NCI-H748 (cell line): ENCODE measurements around the gene NPAP1.
A peak's percentile ranks its signal among the peaks of the same experiment; 100 is the strongest.
"Not testable (repeated sequence)": the region's sequence is repeated elsewhere in the genome, so short reads cannot be mapped to it uniquely, and the experiment has no call there.

ENCODE experiments used
- DNase-seq: peaks from one replicate; lab custom pipeline; 2025; ENCODE audit not compliant: unreplicated experiment; lab: John Stamatoyannopoulos, UW

NPAP1 gene

DNA sequence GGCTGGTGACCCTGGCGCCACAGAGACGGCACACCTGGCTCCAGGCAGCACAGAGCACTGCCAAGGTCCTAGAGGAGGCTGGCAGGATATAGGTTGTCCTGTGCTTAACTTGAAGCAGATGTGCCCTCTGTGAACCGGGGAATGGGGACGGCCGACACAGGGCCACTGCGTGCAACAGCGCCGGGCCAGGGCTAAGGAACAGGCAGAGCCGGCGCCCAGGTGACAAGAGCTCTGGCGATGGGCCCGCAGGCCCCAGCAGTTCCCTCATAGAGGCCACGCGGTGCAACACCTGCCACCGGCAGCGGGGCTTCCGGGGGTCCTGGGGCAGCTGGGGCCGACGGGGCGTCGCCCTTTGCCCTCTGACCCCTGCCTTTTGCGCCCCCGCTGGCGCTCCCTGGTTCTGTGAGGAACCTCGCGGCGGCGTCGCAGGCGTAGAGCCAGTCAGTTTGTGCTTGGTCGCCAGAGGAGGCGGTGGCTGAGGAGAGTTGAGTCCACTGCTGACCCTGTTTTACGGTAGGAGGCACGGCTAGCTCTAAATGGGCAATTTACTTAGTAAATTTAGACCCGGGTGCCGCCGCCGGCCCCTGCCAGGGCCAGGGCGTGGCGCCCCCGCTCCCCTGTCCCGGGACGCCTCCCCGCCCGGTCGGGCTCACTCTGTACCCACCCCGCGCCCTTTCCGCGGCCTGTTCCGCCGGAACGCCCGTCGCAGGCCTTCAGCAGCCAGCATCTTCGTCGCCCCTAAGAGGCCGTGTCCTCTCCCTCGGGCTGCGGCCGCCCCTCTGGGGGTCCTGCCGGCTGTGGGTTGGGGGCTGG is at the start of gene NPAP1:
NPAP1 (plus strand) TSS at position 444 of the 813 bp plus-strand sequence; CDS start at position 537, 93 bp downstream.
- no peak for DNase-seq

GRCh38 chr15:24627443-24627842 is 48.1 kb upstream of the NPAP1 start:
- DNase-seq, result no peak

GRCh38 chr15:24633082-24633481 is 42.5 kb upstream of the NPAP1 start:
- no peak for DNase-seq

DNA sequence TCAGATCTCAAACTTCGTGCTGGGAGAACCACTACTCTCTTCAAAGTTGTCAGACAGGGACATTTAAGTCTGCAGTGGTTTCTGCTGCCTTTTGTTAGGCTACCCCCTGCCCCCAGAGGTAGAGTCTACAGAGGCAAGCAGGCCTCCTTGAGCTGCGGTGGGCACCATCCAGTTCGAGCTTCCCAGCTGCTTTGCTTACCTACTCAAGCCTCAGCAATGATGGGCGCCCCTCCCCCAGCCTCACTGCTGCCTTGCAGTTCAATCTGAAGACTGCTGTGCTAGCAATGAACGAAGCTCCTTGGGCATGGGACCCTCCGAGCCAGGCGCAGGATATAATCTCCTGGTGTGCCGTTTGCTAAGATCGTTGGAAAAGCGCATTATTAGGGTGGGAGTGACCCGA is 36.2 kb upstream of the NPAP1 start:
- DNase-seq, result not testable (repeated sequence)

DNA sequence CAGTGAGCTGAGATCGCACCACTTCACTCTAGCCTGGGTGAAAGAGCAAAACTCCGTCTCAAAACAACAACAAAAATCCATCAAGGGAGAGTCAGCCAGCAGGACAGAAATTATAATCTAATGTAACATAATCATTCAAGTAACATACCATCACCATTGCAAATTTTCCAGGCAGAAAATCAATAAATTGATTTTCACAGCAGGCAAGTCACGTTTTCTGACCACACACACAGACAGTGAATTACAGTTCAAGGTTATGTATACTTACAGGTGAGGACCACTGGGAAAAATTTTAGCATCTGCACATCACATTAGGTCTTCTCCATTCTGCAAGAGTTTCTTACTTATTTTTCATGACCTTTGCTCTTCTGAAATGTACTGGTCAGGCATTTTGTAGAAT is 29.9 kb upstream of the NPAP1 start:
- DNase-seq, result no peak

- DNase-seq, result no peak
Observed at GRCh38 chr15:24659622-24660021, 16.0 kb upstream of the NPAP1 start.

DNA sequence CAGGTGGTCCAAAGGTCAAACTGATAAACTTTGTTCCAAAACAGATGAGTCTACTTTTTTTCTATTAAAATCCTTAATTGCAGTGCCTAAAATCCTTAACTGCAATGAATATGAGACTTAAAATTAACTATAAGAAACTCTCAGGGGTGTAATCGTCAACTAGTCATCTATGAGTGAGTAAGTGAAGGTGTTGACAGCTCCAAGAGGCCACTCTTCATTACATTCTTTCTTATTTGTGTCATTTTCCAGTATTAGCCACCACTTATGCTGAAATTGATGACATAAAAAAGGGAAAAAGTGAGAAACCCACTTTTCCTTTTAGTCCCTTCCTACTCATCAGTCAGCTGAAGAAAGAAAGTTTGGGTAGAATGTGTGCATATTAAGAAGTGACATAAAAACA is 12.6 kb upstream of the NPAP1 start:
- no peak for DNase-seq

DNA sequence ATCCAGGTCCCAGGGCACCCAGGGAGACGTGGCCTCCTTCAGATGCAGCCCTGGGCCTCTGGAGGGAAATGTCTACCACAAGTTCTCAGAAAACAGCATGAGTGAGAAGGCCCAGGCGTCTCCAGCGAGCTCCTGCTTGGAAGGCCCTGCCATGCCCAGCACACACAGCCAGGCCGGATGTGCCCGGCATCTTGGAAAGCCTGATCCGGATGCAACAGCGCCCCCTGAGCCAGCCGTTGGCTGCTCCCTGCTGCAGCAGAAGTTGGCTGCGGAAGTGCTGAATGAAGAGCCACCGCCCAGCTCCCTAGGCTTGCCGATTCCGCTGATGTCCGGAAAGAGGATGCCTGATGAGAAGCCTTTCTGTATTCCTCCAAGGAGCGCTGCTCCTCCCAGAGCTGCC is 856 bp downstream of the NPAP1 start:
- peak; percentile 1 for DNase-seq

DNA sequence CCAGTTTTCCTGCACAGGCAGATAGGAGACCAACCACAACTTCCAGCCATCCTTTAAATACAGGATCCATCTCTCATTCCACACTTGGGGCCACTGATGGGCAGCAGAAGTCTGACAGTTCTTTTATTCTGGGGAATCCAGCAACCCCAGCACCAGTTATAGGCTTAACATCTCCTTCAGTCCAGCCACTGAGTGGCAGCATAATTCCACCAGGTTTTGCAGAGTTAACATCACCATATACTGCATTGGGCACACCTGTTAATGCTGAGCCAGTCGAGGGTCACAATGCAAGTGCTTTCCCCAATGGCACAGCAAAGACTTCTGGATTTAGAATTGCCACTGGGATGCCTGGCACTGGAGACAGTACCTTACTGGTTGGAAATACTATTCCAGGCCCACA is 2.9 kb downstream of the NPAP1 start:
- no peak for DNase-seq

- no peak for DNase-seq
Observed at GRCh38 chr15:24682002-24682401, 6.4 kb downstream of the NPAP1 start.

GRCh38 chr15:24682905-24683304 is 7.3 kb downstream of the NPAP1 start:
- not testable (repeated sequence) for DNase-seq

- no peak for DNase-seq
Observed at GRCh38 chr15:24683736-24684135, 8.2 kb downstream of the NPAP1 start.

DNA sequence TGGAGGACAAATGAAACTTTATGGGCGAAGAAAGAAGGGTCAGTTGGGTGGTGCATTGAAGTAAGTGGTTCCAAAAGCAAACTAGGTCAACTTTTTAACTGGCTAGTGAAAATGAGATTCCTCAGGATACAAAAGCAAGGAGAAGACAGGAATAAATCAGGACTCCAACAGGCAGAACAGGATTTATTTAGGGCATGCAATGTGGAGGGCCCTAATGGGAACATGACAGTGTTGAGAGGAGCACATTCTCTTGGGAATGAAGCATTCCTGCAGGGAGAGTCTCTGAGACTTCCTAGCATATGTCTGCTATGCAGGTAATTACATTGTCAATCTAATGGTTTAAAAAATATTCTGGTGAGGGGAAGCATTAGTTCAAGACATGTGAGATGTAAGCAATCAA is 8.7 kb downstream of the NPAP1 start:
- no peak for DNase-seq

DNA sequence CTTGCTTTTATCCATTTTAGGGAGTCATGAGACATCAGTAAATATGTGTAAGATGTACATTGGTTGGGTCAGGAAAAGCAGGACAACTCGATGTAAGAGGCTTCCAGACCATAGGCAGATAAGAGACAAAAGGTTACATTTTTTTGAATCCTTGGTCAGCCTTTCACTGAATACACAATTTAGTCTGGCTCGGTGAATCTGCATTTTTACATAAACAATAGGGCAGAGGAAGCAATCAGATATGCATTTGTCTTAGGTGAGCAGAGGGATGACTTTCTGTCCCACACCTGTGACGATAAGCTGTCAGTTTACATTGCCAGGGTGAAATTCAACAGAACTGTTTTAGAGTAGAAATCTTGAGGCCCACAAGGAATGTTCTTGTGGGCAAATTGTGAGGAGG is 20.6 kb downstream of the NPAP1 start:
- DNase-seq, result no peak

DNA sequence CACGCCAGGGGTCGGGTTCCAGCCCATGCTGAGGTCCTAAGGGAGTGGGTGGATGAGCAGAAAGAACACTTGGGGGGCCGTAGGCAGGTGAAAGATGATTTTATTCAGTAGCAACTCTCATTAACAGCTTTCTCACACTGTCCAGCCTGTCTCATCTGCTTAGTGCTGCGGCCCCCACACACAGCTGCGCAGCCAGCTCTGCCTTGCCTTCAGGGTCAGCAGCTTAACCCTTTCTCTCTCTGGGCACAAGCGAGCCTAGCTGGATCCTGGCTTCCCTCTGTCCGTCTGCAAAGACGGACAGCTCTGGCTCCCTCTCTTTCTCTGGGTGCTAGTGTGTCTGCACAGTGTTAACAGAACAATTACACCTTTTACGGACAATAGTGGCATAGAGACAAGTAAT is 21.3 kb downstream of the NPAP1 start:
- no peak for DNase-seq

GRCh38 chr15:24718289-24719082 is 42.9 kb downstream of the NPAP1 start:
- no peak for DNase-seq

GRCh38 chr15:24729760-24730159 is 54.2 kb downstream of the NPAP1 start:
- no peak for DNase-seq
